Measurements from ENCODE around the gene CBX8.

Gene CBX8

DNA sequence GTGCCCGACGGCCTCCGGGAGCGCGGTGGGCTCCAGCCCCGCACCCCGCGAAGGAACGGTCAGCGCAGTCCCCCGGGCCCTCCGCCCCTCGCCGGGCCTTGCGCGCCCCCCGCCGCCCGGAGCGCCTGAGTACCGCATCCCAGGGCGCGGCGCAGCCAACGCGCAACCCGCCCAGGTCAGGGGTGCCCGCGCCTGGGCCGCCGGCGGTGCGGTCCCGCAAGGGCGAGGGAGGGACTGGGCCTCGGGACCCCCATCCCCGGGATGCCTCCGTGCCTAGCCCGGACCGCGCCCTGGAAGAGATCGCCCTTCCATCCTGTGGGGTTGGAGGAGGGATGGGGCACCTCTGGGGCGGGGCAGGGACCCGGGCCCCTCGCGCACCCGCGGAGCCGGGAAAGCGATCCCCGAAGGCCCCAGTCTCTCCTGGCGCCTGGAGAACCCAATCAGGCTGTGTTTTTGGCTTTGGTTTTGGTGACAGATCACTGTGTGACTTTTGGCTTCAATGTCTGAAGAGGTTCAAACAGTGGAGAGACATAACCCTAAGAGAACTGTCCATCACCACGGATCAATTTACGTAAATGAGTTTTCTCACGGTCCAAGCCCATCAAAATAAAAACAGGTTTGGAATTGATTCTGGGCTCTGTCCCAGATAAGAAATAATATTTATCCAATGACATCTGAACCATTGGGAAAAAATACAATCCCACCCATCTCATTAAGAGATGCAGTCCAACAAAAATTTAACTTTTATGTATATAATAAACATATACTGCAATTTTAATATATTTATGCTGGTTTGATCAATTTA lies 48.4 kb downstream of the CBX8 start:
- DNase-seq: no peak

DNA sequence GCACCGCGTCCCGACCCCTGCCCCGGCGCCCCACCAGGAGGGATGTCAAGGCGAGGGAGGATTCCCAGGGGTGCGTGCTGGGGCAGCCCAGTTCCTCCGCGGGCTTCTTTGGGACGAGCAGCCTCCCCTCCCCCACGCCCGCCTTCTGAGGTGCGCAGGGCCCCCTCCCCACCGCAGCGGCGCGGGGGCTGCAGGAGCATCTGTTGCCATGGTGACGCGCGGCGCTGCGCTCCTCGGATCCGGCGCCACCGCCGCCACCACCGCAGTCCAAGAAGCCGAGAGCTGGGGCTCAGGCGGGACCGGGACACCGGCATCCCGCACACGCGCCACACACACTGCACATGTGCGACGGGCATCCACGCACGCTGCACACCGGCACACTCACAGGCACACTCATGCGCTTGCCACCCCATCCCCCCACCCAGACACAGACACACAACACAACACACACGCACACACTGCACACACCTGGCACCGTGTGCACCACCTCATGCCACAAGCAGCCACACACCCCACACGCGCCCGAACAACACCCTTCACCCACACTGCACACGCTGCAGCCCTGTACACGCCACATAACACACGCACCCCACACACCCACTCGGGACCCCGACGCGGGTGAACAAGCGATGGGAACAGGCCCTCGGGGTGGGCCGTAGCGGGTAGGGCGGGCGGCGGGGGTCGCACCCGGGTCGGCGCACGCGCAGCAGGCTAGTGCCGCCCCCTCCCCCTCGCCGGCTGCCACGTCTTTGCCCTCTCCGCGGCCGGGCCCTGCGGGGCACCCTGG lies 49.2 kb downstream of the CBX8 start:
- DNase-seq: no peak

DNA sequence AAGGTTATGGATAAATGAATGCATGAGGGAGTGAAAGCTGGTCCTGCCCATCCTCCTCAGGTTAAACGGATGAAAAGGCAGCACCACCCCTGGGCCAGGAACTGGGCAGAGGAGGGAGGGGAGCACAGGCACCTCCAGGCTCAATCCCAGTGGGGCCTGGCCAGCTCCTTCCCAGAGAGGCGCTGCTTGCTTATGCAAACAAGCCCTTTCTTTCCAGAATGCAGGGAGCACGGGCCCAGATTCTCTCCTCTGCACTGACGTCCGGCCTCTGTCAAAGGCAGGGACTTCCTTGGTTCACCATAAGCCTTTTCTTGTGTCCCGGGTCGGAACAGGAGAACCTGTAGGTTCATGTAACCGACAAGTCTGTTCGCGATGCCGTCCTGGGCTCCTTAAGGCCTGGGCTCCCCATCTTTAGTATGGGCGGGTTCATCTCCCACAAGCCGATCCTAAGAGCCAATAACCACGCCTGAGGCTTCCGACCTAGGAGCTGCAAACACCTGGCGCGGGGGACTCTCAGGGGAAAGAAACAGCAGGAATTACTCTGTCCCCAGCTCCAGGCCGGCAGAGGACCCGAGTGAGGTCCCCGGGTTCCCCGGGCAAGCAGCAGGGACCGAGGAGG lies 49.9 kb downstream of the CBX8 start:
- no peak for DNase-seq

DNA sequence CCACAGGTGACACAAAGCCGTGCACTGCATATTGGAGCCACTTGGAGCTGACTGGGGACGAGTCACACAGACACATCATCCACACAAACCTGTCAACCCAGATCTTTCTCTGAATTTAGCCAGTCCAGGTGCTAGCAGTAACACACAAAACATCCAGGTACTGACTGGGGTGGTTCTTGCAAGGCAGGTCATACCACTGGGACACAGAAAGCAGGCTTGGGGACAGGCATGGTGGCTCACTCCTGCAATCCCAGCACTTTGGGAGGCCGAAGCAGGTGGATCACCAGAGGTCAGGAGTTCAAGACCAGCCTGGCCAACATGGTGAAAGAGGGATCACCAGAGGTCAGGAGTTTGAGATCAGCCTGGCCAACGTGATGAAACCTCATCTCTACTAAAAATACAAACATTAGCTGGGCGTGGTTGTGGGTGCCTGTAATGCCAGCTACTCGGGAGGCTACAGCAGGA lies 51.2 kb downstream of the CBX8 start:
- no peak for DNase-seq

DNA sequence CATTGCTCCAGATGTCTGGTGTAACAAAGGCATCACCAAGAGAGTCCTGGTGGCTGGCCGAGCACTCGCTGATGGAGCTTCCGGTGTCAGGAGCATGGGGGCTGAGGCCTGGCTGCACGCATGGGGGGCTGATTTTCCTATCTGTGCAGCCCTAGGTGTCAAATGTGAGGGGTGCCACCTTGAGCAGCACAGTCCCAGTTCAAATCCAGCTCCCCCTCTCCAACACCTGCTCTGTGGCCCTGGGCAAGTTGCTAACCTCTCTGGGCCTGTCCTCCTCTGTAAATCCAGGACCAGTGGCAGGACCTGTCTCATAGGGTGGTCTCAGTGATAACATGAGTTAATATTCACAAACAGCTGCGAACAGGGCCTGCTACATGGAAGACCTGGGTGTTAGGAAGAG lies 53.3 kb downstream of the CBX8 start:
- no peak for DNase-seq

- no peak for DNase-seq
Observed at GRCh38 chr17:79742951-79743476, 53.9 kb downstream of the CBX8 start.

DNA sequence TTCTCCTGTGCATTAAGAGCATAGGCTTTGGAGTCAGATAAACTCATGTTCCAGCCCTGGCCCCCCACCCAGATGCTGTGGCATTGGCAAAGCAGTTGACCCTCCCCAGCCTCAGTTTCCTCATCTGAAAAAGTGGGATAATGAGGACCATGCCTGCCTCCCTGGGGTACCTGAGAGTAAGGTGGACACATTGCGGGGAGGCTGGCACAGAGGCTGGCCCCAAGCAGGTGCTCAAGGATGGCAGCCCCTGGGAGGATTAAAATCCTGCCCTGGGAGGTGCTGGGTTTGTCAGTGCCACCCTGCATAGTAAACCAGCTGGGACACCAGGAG lies 54.3 kb downstream of the CBX8 start:
- DNase-seq: no peak
